K562 (cell line): Measurements from ENCODE around the gene PDCD7. TPM values are rescaled to one million over a fixed set of nuclear protein-coding genes. Genes with fewer than 3 reads are reported as not detected.
A peak's percentile ranks its signal among the peaks of the same experiment; 100 is the strongest.

Source experiments
- ATF4 ChIP-seq: fragments of 450-650 bp; formaldehyde crosslinking; IDR thresholded peaks from 2 replicates; pipeline ENCODE4 v1.4.0; 2022; ENCODE audit warnings: mild to moderate bottlenecking, moderate library complexity
- CHD1 ChIP-seq: fragments of 200-600 bp; sonication (generic); IDR thresholded peaks from one replicate; pipeline ENCODE4 v1.6.1; 2012; ENCODE audit warnings: mild to moderate bottlenecking, moderate library complexity, low read length, inconsistent platforms
- NCOA6 ChIP-seq: fragments of 450-650 bp; IDR thresholded peaks from 2 replicates; pipeline ENCODE4 v1.6.1; 2017; ENCODE audit warnings: mild to moderate bottlenecking
- NEUROD1 ChIP-seq: fragments of 150-350 bp; IDR thresholded peaks from 2 replicates; pipeline ENCODE4 v1.6.1; 2014; ENCODE audit warnings: borderline replicate concordance, low read length, low read depth; ENCODE audit not compliant: partially characterized antibody
- RAD21 ChIP-seq, 2 experiments: fragments of 250-450 bp in 1 of 2; fragments of 450-650 bp in 1 of 2; sonication (Bioruptor Pico) in 1 of 2; formaldehyde crosslinking in 1 of 2; IDR thresholded peaks in 1 of 2; conservative IDR thresholded peaks in 1 of 2; 2 replicates each; pipeline versions ENCODE4 v1.4.0 to v1.8.0; 2020 to 2022; ENCODE audit warnings: mild to moderate bottlenecking in 2 of 2, moderate library complexity in 1 of 2
- RHOXF2B ChIP-seq: fragments of 250-450 bp; sonication (Bioruptor Pico); conservative IDR thresholded peaks from 2 replicates; pipeline ENCODE4 v1.5.1; 2021
- SMC3 ChIP-seq: conservative IDR thresholded peaks from 2 replicates; pipeline ENCODE4 v1.6.1; 2011; ENCODE audit warnings: low read depth, low read length, improper control_type of control experiment; ENCODE audit not compliant: insufficient read depth
- STAG1 ChIP-seq: sonication (generic); formaldehyde crosslinking; IDR thresholded peaks from 2 replicates; pipeline ENCODE4 v1.5.0; 2020; ENCODE audit warnings: missing genetic modification reagents, borderline replicate concordance
- polyA plus RNA-seq, 8 experiments: library from polyadenylated mRNA; depleted of rRNA in 4 of 8; stranded (reverse) in 5 of 8; unstranded in 3 of 8; fragments of >200 nt; fragmentation: Nextera tagmentation in 2 of 8; fragmentation: Illumina TruSeq in 1 of 8; extraction: Ambion mirVana in 2 of 8; extraction: Trizol in 1 of 8; gene quantifications; 2 replicates each; pipeline versions ENCODE4 v1.2.1 to v1.2.3, GENCODE V29; 2011 to 2014; ENCODE audit warnings: inconsistent platforms in 1 of 8, missing spikeins in 1 of 8
- total RNA-seq, 7 experiments: library from RNA; depleted of rRNA in 6 of 7; stranded (reverse); fragments of >200 nt in 6 of 7; fragmentation: Illumina TruSeq in 2 of 7; extraction: Trizol in 2 of 7; gene quantifications; 2 replicates each; pipeline versions ENCODE4 v1.2.1 to v1.2.3, GENCODE V29; 2011 to 2021; ENCODE audit warnings: low replicate concordance in 1 of 7
- TF ChIP-seq, protein P1 (sequence below), 2 experiments: fragments of 450-650 bp; formaldehyde crosslinking in 1 of 2; IDR thresholded peaks; 2 replicates each; pipeline versions ENCODE4 v1.4.0 to v1.6.1; 2014 to 2020; ENCODE audit warnings: mild to moderate bottlenecking in 2 of 2, borderline replicate concordance in 1 of 2, low read depth in 1 of 2
- TF ChIP-seq, protein P2 (sequence below): IDR thresholded peaks from 2 replicates; pipeline ENCODE4 v1.6.1; 2011; ENCODE audit warnings: borderline replicate concordance, low read depth, mild to moderate bottlenecking, moderate library complexity, low read length; ENCODE audit not compliant: insufficient read depth, poor library complexity, severe bottlenecking

PDCD7 gene
- total and polyA plus RNA-seq, 9 of the 15 experiments (the other 6 are each of a cell fraction or from before 2014, with no cell fraction given), result 11.8 to 30.2 (median 18.8) TPM

GRCh38 chr15:65085990-65086679, 47.5 kb downstream of the PDCD7 start (continued):
- TF ChIP-seq, protein P1, sequence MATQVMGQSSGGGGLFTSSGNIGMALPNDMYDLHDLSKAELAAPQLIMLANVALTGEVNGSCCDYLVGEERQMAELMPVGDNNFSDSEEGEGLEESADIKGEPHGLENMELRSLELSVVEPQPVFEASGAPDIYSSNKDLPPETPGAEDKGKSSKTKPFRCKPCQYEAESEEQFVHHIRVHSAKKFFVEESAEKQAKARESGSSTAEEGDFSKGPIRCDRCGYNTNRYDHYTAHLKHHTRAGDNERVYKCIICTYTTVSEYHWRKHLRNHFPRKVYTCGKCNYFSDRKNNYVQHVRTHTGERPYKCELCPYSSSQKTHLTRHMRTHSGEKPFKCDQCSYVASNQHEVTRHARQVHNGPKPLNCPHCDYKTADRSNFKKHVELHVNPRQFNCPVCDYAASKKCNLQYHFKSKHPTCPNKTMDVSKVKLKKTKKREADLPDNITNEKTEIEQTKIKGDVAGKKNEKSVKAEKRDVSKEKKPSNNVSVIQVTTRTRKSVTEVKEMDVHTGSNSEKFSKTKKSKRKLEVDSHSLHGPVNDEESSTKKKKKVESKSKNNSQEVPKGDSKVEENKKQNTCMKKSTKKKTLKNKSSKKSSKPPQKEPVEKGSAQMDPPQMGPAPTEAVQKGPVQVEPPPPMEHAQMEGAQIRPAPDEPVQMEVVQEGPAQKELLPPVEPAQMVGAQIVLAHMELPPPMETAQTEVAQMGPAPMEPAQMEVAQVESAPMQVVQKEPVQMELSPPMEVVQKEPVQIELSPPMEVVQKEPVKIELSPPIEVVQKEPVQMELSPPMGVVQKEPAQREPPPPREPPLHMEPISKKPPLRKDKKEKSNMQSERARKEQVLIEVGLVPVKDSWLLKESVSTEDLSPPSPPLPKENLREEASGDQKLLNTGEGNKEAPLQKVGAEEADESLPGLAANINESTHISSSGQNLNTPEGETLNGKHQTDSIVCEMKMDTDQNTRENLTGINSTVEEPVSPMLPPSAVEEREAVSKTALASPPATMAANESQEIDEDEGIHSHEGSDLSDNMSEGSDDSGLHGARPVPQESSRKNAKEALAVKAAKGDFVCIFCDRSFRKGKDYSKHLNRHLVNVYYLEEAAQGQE (IDR thresholded peaks at IDR 0.05; ENCODE audit: borderline replicate concordance), result peak; percentile 36; the same call in 1 of the 2 replicates
- TF ChIP-seq, protein P1 (CRISPR knock-in tag; IDR thresholded peaks at IDR 0.05; ENCODE audit: low read depth), result no peak
- TF ChIP-seq CHD1 (no peak), NCOA6 (no peak), SMC3 (0 out of 2 replicates have a peak, but pooled peaks have one; percentile 38), ATF4 (CRISPR knock-in tag) (no peak), RHOXF2B (CRISPR knock-in tag) (no peak), RAD21 (CRISPR knock-in tag; conservative IDR thresholded peaks at IDR 0.05 in 1 of 2, IDR thresholded peaks at IDR 0.05 in 1 of 2) (peak in 1 of 2 experiments; percentile 53; a peak in 2 of 4 replicates), NEUROD1 (no peak), STAG1 (CRISPR knock-in tag) (peak; percentile 33; the same call in 1 of the 2 replicates)
- TF ChIP-seq, protein P2, sequence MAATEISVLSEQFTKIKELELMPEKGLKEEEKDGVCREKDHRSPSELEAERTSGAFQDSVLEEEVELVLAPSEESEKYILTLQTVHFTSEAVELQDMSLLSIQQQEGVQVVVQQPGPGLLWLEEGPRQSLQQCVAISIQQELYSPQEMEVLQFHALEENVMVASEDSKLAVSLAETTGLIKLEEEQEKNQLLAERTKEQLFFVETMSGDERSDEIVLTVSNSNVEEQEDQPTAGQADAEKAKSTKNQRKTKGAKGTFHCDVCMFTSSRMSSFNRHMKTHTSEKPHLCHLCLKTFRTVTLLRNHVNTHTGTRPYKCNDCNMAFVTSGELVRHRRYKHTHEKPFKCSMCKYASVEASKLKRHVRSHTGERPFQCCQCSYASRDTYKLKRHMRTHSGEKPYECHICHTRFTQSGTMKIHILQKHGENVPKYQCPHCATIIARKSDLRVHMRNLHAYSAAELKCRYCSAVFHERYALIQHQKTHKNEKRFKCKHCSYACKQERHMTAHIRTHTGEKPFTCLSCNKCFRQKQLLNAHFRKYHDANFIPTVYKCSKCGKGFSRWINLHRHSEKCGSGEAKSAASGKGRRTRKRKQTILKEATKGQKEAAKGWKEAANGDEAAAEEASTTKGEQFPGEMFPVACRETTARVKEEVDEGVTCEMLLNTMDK, result peak; percentile 28
